Keratinocyte (primary cell): Measurements from ENCODE around the gene GNS. TPM values are rescaled to one million over a fixed set of nuclear protein-coding genes. Genes with fewer than 3 reads are reported as not detected.

Experiments used
- DNase-seq: peaks from one replicate; pipeline ENCODE4 v3.0.0-alpha.2; 2011; ENCODE audit warnings: low read depth, missing footprints, low spot score
- FAIRE-seq: peaks from 2 replicates; lab custom pipeline; 2011; peaks lifted over from hg19 to GRCh38; lab: Jason Lieb, UNC
- H2AFZ ChIP-seq: 2 replicates; pipeline ENCODE4 v1.6.0; 2012; ENCODE audit warnings: low read length, control low read depth, inconsistent platforms; ENCODE audit not compliant: control insufficient read depth
- H3K27ac ChIP-seq: 2 replicates; pipeline ENCODE4 v1.5.1; 2011; ENCODE audit warnings: low read length; ENCODE audit not compliant: control insufficient read depth, insufficient read depth
- H3K27me3 ChIP-seq: 3 replicates; pipeline ENCODE4 v1.6.0; 2011; ENCODE audit warnings: low read length; ENCODE audit not compliant: control insufficient read depth, insufficient read depth; ENCODE audit errors: extremely low read depth
- H3K36me3 ChIP-seq, 2 experiments: 2 replicates in 1 of 2; 3 replicates in 1 of 2; pipeline ENCODE4 v1.5.1; 2011; ENCODE audit warnings: low read length in 2 of 2, mild to moderate bottlenecking in 1 of 2; ENCODE audit not compliant: control insufficient read depth in 2 of 2, insufficient read depth in 2 of 2; ENCODE audit errors: extremely low read depth in 1 of 2
- H3K4me1 ChIP-seq: 3 replicates; pipeline ENCODE4 v1.5.1; 2011; ENCODE audit warnings: low read length; ENCODE audit not compliant: control insufficient read depth, insufficient read depth; ENCODE audit errors: extremely low read depth
- H3K4me2 ChIP-seq: 3 replicates; pipeline ENCODE4 v1.6.0; 2011; ENCODE audit warnings: low read depth, low read length; ENCODE audit not compliant: control insufficient read depth, insufficient read depth; ENCODE audit errors: extremely low read depth
- H3K4me3 ChIP-seq, 3 experiments: fragments of 200-600 bp in 1 of 3; sonication (generic) in 1 of 3; 2 replicates in 2 of 3; 3 replicates in 1 of 3; pipeline ENCODE4 v1.5.1; 2011 to 2016; ENCODE audit warnings: low read length in 3 of 3, mild to moderate bottlenecking in 3 of 3, control low read depth in 2 of 3, inconsistent platforms in 1 of 3, low read depth in 1 of 3, mixed read lengths in 1 of 3, mixed run types in 1 of 3, moderate library complexity in 1 of 3; ENCODE audit not compliant: control insufficient read depth in 2 of 3, insufficient read depth in 2 of 3; ENCODE audit errors: extremely low read depth in 1 of 3
- H3K79me2 ChIP-seq: 2 replicates; pipeline ENCODE4 v1.6.0; 2012; ENCODE audit warnings: low read length; ENCODE audit not compliant: control insufficient read depth, insufficient read depth
- H3K9ac ChIP-seq: 3 replicates; pipeline ENCODE4 v1.6.0; 2011; ENCODE audit warnings: low read length; ENCODE audit not compliant: control insufficient read depth, insufficient read depth; ENCODE audit errors: extremely low read depth
- H3K9me1 ChIP-seq: 3 replicates; pipeline ENCODE4 v1.6.0; 2011; ENCODE audit warnings: low read length; ENCODE audit not compliant: control insufficient read depth, insufficient read depth; ENCODE audit errors: extremely low read depth
- H3K9me3 ChIP-seq: 2 replicates; pipeline ENCODE4 v1.5.1; 2012; ENCODE audit warnings: low read depth, low read length; ENCODE audit not compliant: control insufficient read depth
- H4K20me1 ChIP-seq: 3 replicates; pipeline ENCODE4 v1.6.0; 2011; ENCODE audit warnings: low read length; ENCODE audit not compliant: control insufficient read depth, insufficient read depth; ENCODE audit errors: extremely low read depth
- CTCF ChIP-seq, 3 experiments: IDR thresholded peaks in 1 of 3; conservative IDR thresholded peaks in 1 of 3; optimal IDR thresholded peaks in 1 of 3; 2 replicates in 2 of 3; 3 replicates in 1 of 3; pipeline versions ENCODE3 to v1.5.1; 2011; ENCODE audit warnings: low read length in 3 of 3, mild to moderate bottlenecking in 3 of 3, moderate library complexity in 2 of 3, control low read depth in 1 of 3, inconsistent platforms in 1 of 3; ENCODE audit not compliant: insufficient read depth in 2 of 3; ENCODE audit errors: extremely low read depth in 1 of 3
- EZH2 ChIP-seq: IDR thresholded peaks from one replicate; pipeline ENCODE4 v1.6.1; 2012; ENCODE audit warnings: inconsistent platforms, mild to moderate bottlenecking, low read length, moderate library complexity
- dilution Hi-C: fragments of 300-500 bp; cut with MboI; formaldehyde crosslinking; loops from one replicate; pipeline ENCODE4 v1.7.0; 2020; ENCODE audit warnings: low sequenced_read_pairs; ENCODE audit not compliant: extremely low pct_ligation_motif_present
- polyA plus RNA-seq, 5 experiments: library from polyadenylated mRNA; depleted of rRNA in 3 of 5; stranded (reverse) in 3 of 5; stranded (forward) in 1 of 5; unstranded in 1 of 5; fragments of >200 nt; gene quantifications; 1 replicate in 1 of 5; 2 replicates in 3 of 5; 3 replicates in 1 of 5; pipeline versions ENCODE4 v1.2.1 to v1.2.3, GENCODE V29; 2011 to 2012; ENCODE audit warnings: missing spikeins in 2 of 5, low read depth in 1 of 5, low replicate concordance in 1 of 5

The GNS gene
- polyA plus RNA-seq, 1 donor (not counting 4 experiments of a cell fraction or from before 2014, with no cell fraction given): 57.8 TPM

DNA sequence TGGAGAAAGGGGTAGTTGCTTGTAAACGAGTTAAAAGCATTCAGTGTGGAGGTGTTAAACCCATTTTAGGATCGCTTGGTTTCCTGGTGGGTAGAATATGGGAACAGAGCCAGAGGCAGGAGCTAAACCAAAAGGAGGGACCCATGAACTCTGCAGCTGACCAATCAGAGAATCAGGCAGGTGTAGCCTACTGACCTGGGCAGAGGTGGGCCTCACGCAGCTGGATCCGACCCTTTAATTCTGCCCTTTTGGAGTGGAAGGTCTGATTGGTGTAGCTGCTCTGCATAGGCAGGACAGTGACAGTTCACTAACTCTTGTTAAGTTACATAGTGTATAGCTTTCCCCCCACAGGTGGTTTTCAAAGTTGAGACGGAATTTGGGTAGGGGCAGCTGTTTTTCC, 63.7 kb downstream of the GNS start:
- Histone ChIP-seq H3K9me3 (no peaks in the 10 kb centered on the region), H2AFZ (no peak overlapping the region), H3K4me2 (no peak overlapping the region), H3K27ac (no peak overlapping the region), H3K4me1 (no peaks in the 10 kb centered on the region), H3K27me3 (no peaks in the 10 kb centered on the region), H3K9ac (no peak overlapping the region), H3K79me2 (no peaks in the 10 kb centered on the region), H3K36me3 (peaks cover 9 to 11% of the 10 kb centered on the region in 2 experiments), H4K20me1 (no peaks in the 10 kb centered on the region), H3K9me1 (no peaks in the 10 kb centered on the region), H3K4me3 (no peak overlapping the region)
- FAIRE-seq: no peak
- DNase-seq: no peak
- no peak for TF ChIP-seq CTCF (optimal IDR thresholded peaks at IDR 0.05 in 1 of 3, IDR thresholded peaks at IDR 0.05 in 1 of 3, conservative IDR thresholded peaks at IDR 0.05 in 1 of 3; ENCODE audit: extremely low read depth in 1 of 3, insufficient read depth in 2 of 3, low read length in 3 of 3)
- TF ChIP-seq EZH2: no peak
- dilution Hi-C loops: loop anchor here (25.0 kb wide), 1 partner anchor 158 kb away; no protein-coding TSS in a partner anchor

GRCh38 chr12:64694130-64695040, 64.8 kb downstream of the GNS start:
- no peak for DNase-seq
- no peak overlapping the region for H3K27ac ChIP-seq
- dilution Hi-C loops: loop anchor here (25.0 kb wide), 1 partner anchor 157 kb away; no protein-coding TSS in a partner anchor

More at GRCh38 chr12:64694130-64695040, 64.8 kb downstream of the GNS start:
- no peak overlapping the region for H2AFZ ChIP-seq
- no peaks in the 10 kb centered on the region for H3K4me1 ChIP-seq
- no peaks in the 10 kb centered on the region for H3K9me1 ChIP-seq
- no peak overlapping the region for H3K4me2 ChIP-seq
- H3K9ac ChIP-seq: no peak overlapping the region
- no peaks in the 10 kb centered on the region for H3K9me3 ChIP-seq
- no peaks in the 10 kb centered on the region for H3K27me3 ChIP-seq
- H3K4me3 ChIP-seq: no peak overlapping the region
- no peaks in the 10 kb centered on the region for H4K20me1 ChIP-seq
- TF ChIP-seq CTCF (optimal IDR thresholded peaks at IDR 0.05 in 1 of 3, IDR thresholded peaks at IDR 0.05 in 1 of 3, conservative IDR thresholded peaks at IDR 0.05 in 1 of 3; ENCODE audit: extremely low read depth in 1 of 3, insufficient read depth in 2 of 3, low read length in 3 of 3): no peak
- TF ChIP-seq EZH2: no peak
- peaks cover 9 to 11% of the 10 kb centered on the region in 2 experiments for H3K36me3 ChIP-seq
- no peak for FAIRE-seq
- H3K79me2 ChIP-seq: no peaks in the 10 kb centered on the region
